ENCODE results near the gene TMEM120B. TPM values are rescaled to one million over a fixed set of nuclear protein-coding genes. Genes with fewer than 3 reads are reported as not detected.

The TMEM120B gene
- total RNA-seq, 1 experiment from 2014 or later, result 20.5 TPM

- H3K9me3 ChIP-seq (ENCODE audit: control insufficient read depth in 1 of 2, insufficient read depth in 1 of 2, low read depth in 1 of 2, low read length in 2 of 2), result no peaks in the 10 kb centered on the region
- peaks cover 48% of the 10 kb centered on the region for H3K79me2 ChIP-seq (ENCODE audit: insufficient read depth, low read length)
- intact Hi-C loops (cut with micrococcal nuclease), result loop anchor here (1.0 kb wide), 1 partner anchor 38 kb away; no protein-coding TSS in a partner anchor
- no peaks in the 10 kb centered on the region for H3K9me2 ChIP-seq (ENCODE audit: insufficient read depth)
- H3K36me3 ChIP-seq (ENCODE audit: control insufficient read depth in 1 of 2, insufficient read depth in 2 of 2, low read length in 2 of 2), result peaks cover 0 to 3% of the 10 kb centered on the region in 2 experiments; a peak in 2 of 4 replicates
- ChIA-PET POLR2A (interaction anchor here (0.7 to 2.6 kb wide), 3 partner anchors 11 to 87 kb away, joined by 3 to 9 read pairs (median 7); partner anchors contain the start of gene PSMD9), RAD21 (ENCODE audit: low non-redundant PET in 1 of 2, low total read pairs in 2 of 2, uncharacterized antibody in 2 of 2, unreplicated experiment in 2 of 2) (interaction anchor here in 1 of 2 experiments (0.6 kb wide), 1 partner anchor 17 kb away, joined by 4 read pairs; no protein-coding TSS in a partner anchor), CTCF (interaction anchor here (3.2 to 4.0 kb wide), 2 partner anchors 7 to 11 kb away, joined by 26 to 30 read pairs; partner anchors contain the start of gene RHOF)
- TF ChIP-seq CBX3 (IDR thresholded peaks at IDR 0.05; ENCODE audit: low read depth), result no peak
- TF ChIP-seq SIN3A (IDR thresholded peaks at IDR 0.05; ENCODE audit: low read depth), result no peak
- peak; percentile 88 for TF ChIP-seq YY1 (IDR thresholded peaks at IDR 0.05; ENCODE audit: extremely low read depth, insufficient replicate concordance, low read depth, low read length)
- TF ChIP-seq ZFX (IDR thresholded peaks at IDR 0.05), result peak; percentile 63
- TF ChIP-seq POLR2A (IDR thresholded peaks at IDR 0.05; ENCODE audit: borderline replicate concordance, extremely low read depth, insufficient read depth, insufficient read length), result peak; percentile 25
- no peak for TF ChIP-seq ZBTB33 (IDR thresholded peaks at IDR 0.05; ENCODE audit: extremely low read depth, insufficient replicate concordance, low read length)
- TF ChIP-seq POLR2AphosphoS5 (IDR thresholded peaks at IDR 0.05; ENCODE audit: low read depth, low read length), result peak; percentile 67
- H3K4me2 ChIP-seq (ENCODE audit: low read length), result peak overlapping the region; percentile 99
- BruUV-seq (replicated peaks), result TSS peak; percentile 33
- peak overlapping the region; percentile 74 for H3K4me3 ChIP-seq (replicated peaks in 1 of 2; ENCODE audit: low read depth in 1 of 2, low read length in 2 of 2)
- H2AFZ ChIP-seq (ENCODE audit: low read depth, low read length, poor library complexity, severe bottlenecking), result no peak overlapping the region
- peak overlapping the region; percentile 100 for H3K27ac ChIP-seq (ENCODE audit: low read depth, low read length)
- peaks cover 43 to 76% of the 10 kb centered on the region in 2 experiments for H3K4me1 ChIP-seq (ENCODE audit: control insufficient read depth in 1 of 2, insufficient read depth in 2 of 2, low read length in 2 of 2)
- no peaks in the 10 kb centered on the region for H3K27me3 ChIP-seq (ENCODE audit: insufficient read depth, low read length)
- DNase-seq (ENCODE audit: low read depth, low spot score), result no peak
- H4K20me1 ChIP-seq (ENCODE audit: insufficient read depth), result no peaks in the 10 kb centered on the region
- peak overlapping the region; percentile 98 for H3K9ac ChIP-seq (ENCODE audit: low read length)
- ATAC-seq, result no peak
Observed at GRCh38 chr12:121800694-121801594, 88.4 kb downstream of the TMEM120B start.

Measured in HCT116 (cell line).